ENCODE measurements around the gene LRRC10B.

Gene LRRC10B

GRCh38 chr11:61486011-61486620 is 22.4 kb upstream of the LRRC10B start:
- Histone ChIP-seq H3K4me1 (ENCODE audit: control insufficient read depth, insufficient read depth, low read length) (peaks cover 42% of the 10 kb centered on the region), H3K9me3 (ENCODE audit: control insufficient read depth, low read length) (no peaks in the 10 kb centered on the region), H3K27me3 (ENCODE audit: control insufficient read depth, insufficient read depth, low read length, poor library complexity, severe bottlenecking) (no peaks in the 10 kb centered on the region), H3K36me3 (ENCODE audit: control insufficient read depth, insufficient read depth, low read length) (no peaks in the 10 kb centered on the region), H3K27ac (ENCODE audit: insufficient read depth, low read depth, low read length, poor library complexity, severe bottlenecking) (no peak overlapping the region), H3K4me3 (ENCODE audit: insufficient read depth, low read depth, low read length) (no peak overlapping the region)
- 89% methylated on average over 6 of the region's 6 CpGs for WGBS, 2 experiments

GRCh38 chr11:61486779-61487178 is 21.8 kb upstream of the LRRC10B start:
- Histone ChIP-seq H3K27ac (ENCODE audit: insufficient read depth, low read depth, low read length, poor library complexity, severe bottlenecking) (no peak overlapping the region), H3K36me3 (ENCODE audit: control insufficient read depth, insufficient read depth, low read length) (no peaks in the 10 kb centered on the region), H3K4me3 (ENCODE audit: insufficient read depth, low read depth, low read length) (no peak overlapping the region), H3K4me1 (ENCODE audit: control insufficient read depth, insufficient read depth, low read length) (peaks cover 35% of the 10 kb centered on the region), H3K9me3 (ENCODE audit: control insufficient read depth, low read length) (no peaks in the 10 kb centered on the region), H3K27me3 (ENCODE audit: control insufficient read depth, insufficient read depth, low read length, poor library complexity, severe bottlenecking) (no peaks in the 10 kb centered on the region)
- WGBS, 2 experiments: 82 to 84% methylated on average over 5 of the region's 5 CpGs

GRCh38 chr11:61487342-61488025 is 21.1 kb upstream of the LRRC10B start:
- no peak overlapping the region for H3K4me3 ChIP-seq (ENCODE audit: insufficient read depth, low read depth, low read length)
- H3K27me3 ChIP-seq (ENCODE audit: control insufficient read depth, insufficient read depth, low read length, poor library complexity, severe bottlenecking): no peaks in the 10 kb centered on the region
- no peaks in the 10 kb centered on the region for H3K36me3 ChIP-seq (ENCODE audit: control insufficient read depth, insufficient read depth, low read length)
- no peaks in the 10 kb centered on the region for H3K9me3 ChIP-seq (ENCODE audit: control insufficient read depth, low read length)
- 94 to 99% methylated on average over 4 of the region's 4 CpGs for WGBS, 2 experiments
- peaks cover 28% of the 10 kb centered on the region for H3K4me1 ChIP-seq (ENCODE audit: control insufficient read depth, insufficient read depth, low read length)
- H3K27ac ChIP-seq (ENCODE audit: insufficient read depth, low read depth, low read length, poor library complexity, severe bottlenecking): no peak overlapping the region

GRCh38 chr11:61488651-61489291 is 19.8 kb upstream of the LRRC10B start:
- H3K27me3 ChIP-seq (ENCODE audit: control insufficient read depth, insufficient read depth, low read length, poor library complexity, severe bottlenecking): no peaks in the 10 kb centered on the region
- 19 to 23% methylated on average over 19 of the region's 19 CpGs for WGBS, 2 experiments
- H3K4me1 ChIP-seq (ENCODE audit: control insufficient read depth, insufficient read depth, low read length): peaks cover 24% of the 10 kb centered on the region
- no peak overlapping the region for H3K4me3 ChIP-seq (ENCODE audit: insufficient read depth, low read depth, low read length)
- no peak overlapping the region for H3K27ac ChIP-seq (ENCODE audit: insufficient read depth, low read depth, low read length, poor library complexity, severe bottlenecking)
- no peaks in the 10 kb centered on the region for H3K9me3 ChIP-seq (ENCODE audit: control insufficient read depth, low read length)
- H3K36me3 ChIP-seq (ENCODE audit: control insufficient read depth, insufficient read depth, low read length): no peaks in the 10 kb centered on the region

GRCh38 chr11:61489833-61490721 is 18.5 kb upstream of the LRRC10B start:
- Histone ChIP-seq H3K36me3 (ENCODE audit: control insufficient read depth, insufficient read depth, low read length) (no peaks in the 10 kb centered on the region), H3K4me1 (ENCODE audit: control insufficient read depth, insufficient read depth, low read length) (peaks cover 24% of the 10 kb centered on the region)
- 72 to 73% methylated on average over 13 of the region's 13 CpGs for WGBS, 2 experiments

GRCh38 chr11:61491736-61492395 is 16.7 kb upstream of the LRRC10B start:
- WGBS, 2 experiments: 91 to 93% methylated on average over 12 of the region's 12 CpGs
- Histone ChIP-seq H3K9me3 (ENCODE audit: control insufficient read depth, low read length) (no peaks in the 10 kb centered on the region), H3K4me1 (ENCODE audit: control insufficient read depth, insufficient read depth, low read length) (peaks cover 24% of the 10 kb centered on the region), H3K4me3 (ENCODE audit: insufficient read depth, low read depth, low read length) (no peak overlapping the region), H3K27me3 (ENCODE audit: control insufficient read depth, insufficient read depth, low read length, poor library complexity, severe bottlenecking) (no peaks in the 10 kb centered on the region), H3K27ac (ENCODE audit: insufficient read depth, low read depth, low read length, poor library complexity, severe bottlenecking) (no peak overlapping the region), H3K36me3 (ENCODE audit: control insufficient read depth, insufficient read depth, low read length) (no peaks in the 10 kb centered on the region)

More at GRCh38 chr11:61489833-61490721, 18.5 kb upstream of the LRRC10B start:
- H3K27ac ChIP-seq (ENCODE audit: insufficient read depth, low read depth, low read length, poor library complexity, severe bottlenecking): no peak overlapping the region
- no peaks in the 10 kb centered on the region for H3K27me3 ChIP-seq (ENCODE audit: control insufficient read depth, insufficient read depth, low read length, poor library complexity, severe bottlenecking)
- no peaks in the 10 kb centered on the region for H3K9me3 ChIP-seq (ENCODE audit: control insufficient read depth, low read length)
- no peak overlapping the region for H3K4me3 ChIP-seq (ENCODE audit: insufficient read depth, low read depth, low read length)

- Histone ChIP-seq H3K27me3 (ENCODE audit: control insufficient read depth, insufficient read depth, low read length, poor library complexity, severe bottlenecking) (no peaks in the 10 kb centered on the region), H3K27ac (ENCODE audit: insufficient read depth, low read depth, low read length, poor library complexity, severe bottlenecking) (no peak overlapping the region), H3K9me3 (ENCODE audit: control insufficient read depth, low read length) (no peaks in the 10 kb centered on the region), H3K4me1 (ENCODE audit: control insufficient read depth, insufficient read depth, low read length) (peaks cover 13% of the 10 kb centered on the region), H3K36me3 (ENCODE audit: control insufficient read depth, insufficient read depth, low read length) (no peaks in the 10 kb centered on the region), H3K4me3 (ENCODE audit: insufficient read depth, low read depth, low read length) (no peak overlapping the region)
- 81% methylated on average over 9 of the region's 9 CpGs for WGBS, 2 experiments
These were observed 14.1 kb upstream of the LRRC10B start for GRCh38 chr11:61494381-61494961.

GRCh38 chr11:61495801-61496601 is 12.5 kb upstream of the LRRC10B start:
- Histone ChIP-seq H3K27ac (ENCODE audit: insufficient read depth, low read depth, low read length, poor library complexity, severe bottlenecking) (no peak overlapping the region), H3K4me3 (ENCODE audit: insufficient read depth, low read depth, low read length) (no peak overlapping the region), H3K4me1 (ENCODE audit: control insufficient read depth, insufficient read depth, low read length) (no peaks in the 10 kb centered on the region), H3K9me3 (ENCODE audit: control insufficient read depth, low read length) (no peaks in the 10 kb centered on the region), H3K27me3 (ENCODE audit: control insufficient read depth, insufficient read depth, low read length, poor library complexity, severe bottlenecking) (no peaks in the 10 kb centered on the region), H3K36me3 (ENCODE audit: control insufficient read depth, insufficient read depth, low read length) (no peaks in the 10 kb centered on the region)
- WGBS, 2 experiments: 86 to 87% methylated on average over 26 of the region's 26 CpGs

All from ectodermal cell (in vitro differentiated cells).